HEK293 (cell line): ENCODE results near the gene STEAP3.

ENCODE experiments used
- CTCF ChIA-PET: fragments of 350-600 bp; formaldehyde crosslinking; extraction: SDS; loops from one replicate; lab custom pipeline; 2021; ENCODE audit warnings: antibody characterized with exemption; lab: Yijun Ruan, JAX
- POLR2A ChIA-PET: fragments of 300-600 bp; formaldehyde crosslinking; extraction: SDS; loops from one replicate; lab custom pipeline; 2020; ENCODE audit warnings: antibody characterized with exemption, inconsistent platforms; lab: Yijun Ruan, JAX
- H3K27ac ChIP-seq: fragments of 200-500 bp; sonication (Bioruptor generic); 2 replicates; pipeline ENCODE4 v1.5.1; 2014; ENCODE audit warnings: low read depth, low read length, control low read depth, inconsistent platforms; ENCODE audit errors: extremely low read depth
- H3K36me3 ChIP-seq, 2 experiments: fragments of 200-500 bp in 1 of 2; sonication (Bioruptor generic) in 1 of 2; 1 replicate in 1 of 2; 2 replicates in 1 of 2; pipeline ENCODE4 v1.5.1; 2014 to 2017; ENCODE audit warnings: inconsistent platforms in 2 of 2, low read length in 2 of 2; ENCODE audit not compliant: control insufficient read depth in 2 of 2, insufficient read depth in 1 of 2
- H3K4me1 ChIP-seq: fragments of 200-500 bp; sonication (Bioruptor generic); 2 replicates; pipeline ENCODE4 v1.5.1; 2014; ENCODE audit warnings: mild to moderate bottlenecking, low read length, inconsistent platforms; ENCODE audit not compliant: control insufficient read depth, insufficient read depth
- H3K4me3 ChIP-seq: 2 replicates; pipeline ENCODE4 v1.5.1; 2011; ENCODE audit warnings: low read depth, mild to moderate bottlenecking, control low read depth, low read length, moderate library complexity
- H3K9me3 ChIP-seq: fragments of 200-500 bp; sonication (Bioruptor generic); 2 replicates; pipeline ENCODE4 v1.5.1; 2014; ENCODE audit warnings: low read depth, low read length, inconsistent platforms; ENCODE audit not compliant: control insufficient read depth, insufficient read depth
- MZF1 ChIP-seq: fragments of 450-650 bp; formaldehyde crosslinking; IDR thresholded peaks from 2 replicates; pipeline ENCODE4 v1.5.1; 2017; ENCODE audit warnings: missing biosample characterization, missing genetic modification characterization, borderline replicate concordance
- SCRT1 ChIP-seq: fragments of 450-650 bp; formaldehyde crosslinking; IDR thresholded peaks from 2 replicates; pipeline ENCODE4 v1.5.1; 2016; ENCODE audit warnings: missing biosample characterization, missing genetic modification characterization, borderline replicate concordance
- TRIM28 ChIP-seq: IDR thresholded peaks from 2 replicates; pipeline ENCODE4 v1.6.1; 2011; ENCODE audit warnings: low read length, control low read depth, borderline replicate concordance
- YY2 ChIP-seq: fragments of 450-650 bp; formaldehyde crosslinking; IDR thresholded peaks from 2 replicates; pipeline ENCODE4 v1.5.1; 2016; ENCODE audit warnings: missing biosample characterization, missing genetic modification characterization
- ZBTB20 ChIP-seq: fragments of 450-650 bp; formaldehyde crosslinking; IDR thresholded peaks from 2 replicates; pipeline ENCODE4 v1.5.1; 2016; ENCODE audit warnings: missing biosample characterization, missing genetic modification characterization
- ZFP3 ChIP-seq: fragments of 450-650 bp; formaldehyde crosslinking; IDR thresholded peaks from 2 replicates; pipeline ENCODE4 v1.5.1; 2016; ENCODE audit warnings: low read depth, missing biosample characterization, missing genetic modification characterization
- ZFP41 ChIP-seq: fragments of 450-650 bp; formaldehyde crosslinking; IDR thresholded peaks from 2 replicates; pipeline ENCODE4 v1.5.1; 2016; ENCODE audit warnings: missing biosample characterization, missing genetic modification characterization, borderline replicate concordance
- ZNF114 ChIP-seq: fragments of 450-650 bp; formaldehyde crosslinking; IDR thresholded peaks from 2 replicates; pipeline ENCODE4 v1.5.0; 2017; ENCODE audit warnings: missing biosample characterization, missing genetic modification characterization
- ZNF140 ChIP-seq: fragments of 450-650 bp; formaldehyde crosslinking; IDR thresholded peaks from 2 replicates; pipeline ENCODE4 v1.5.1; 2016; ENCODE audit warnings: missing biosample characterization, missing genetic modification characterization
- ZNF175 ChIP-seq: fragments of 450-650 bp; formaldehyde crosslinking; IDR thresholded peaks from 2 replicates; pipeline ENCODE4 v1.5.1; 2016; ENCODE audit warnings: missing biosample characterization, missing genetic modification characterization
- ZNF19 ChIP-seq: fragments of 450-650 bp; formaldehyde crosslinking; IDR thresholded peaks from 2 replicates; pipeline ENCODE4; 2016; ENCODE audit warnings: missing biosample characterization, missing genetic modification characterization, low read depth
- ZNF341 ChIP-seq: fragments of 450-650 bp; formaldehyde crosslinking; IDR thresholded peaks from 2 replicates; pipeline ENCODE4; 2016; ENCODE audit warnings: low read depth, missing biosample characterization, missing genetic modification characterization
- ZNF530 ChIP-seq: fragments of 450-650 bp; formaldehyde crosslinking; IDR thresholded peaks from 2 replicates; pipeline ENCODE4 v1.5.1; 2016; ENCODE audit warnings: low read depth, missing biosample characterization, missing genetic modification characterization
- ZNF571 ChIP-seq: fragments of 450-650 bp; formaldehyde crosslinking; IDR thresholded peaks from 2 replicates; pipeline ENCODE4 v1.5.0; 2017; ENCODE audit warnings: missing biosample characterization, missing genetic modification characterization
- ZNF707 ChIP-seq: fragments of 450-650 bp; formaldehyde crosslinking; IDR thresholded peaks from 2 replicates; pipeline ENCODE4 v1.5.1; 2016; ENCODE audit warnings: missing biosample characterization, missing genetic modification characterization
- ZNF76 ChIP-seq: fragments of 450-650 bp; formaldehyde crosslinking; IDR thresholded peaks from 2 replicates; pipeline ENCODE4; 2016; ENCODE audit warnings: low read depth, missing biosample characterization, missing genetic modification characterization, borderline replicate concordance
- TF ChIP-seq, protein P1 (sequence below): fragments of 450-650 bp; formaldehyde crosslinking; IDR thresholded peaks from 2 replicates; pipeline ENCODE4 v1.5.1; 2017; ENCODE audit warnings: missing biosample characterization, missing genetic modification characterization
- TF ChIP-seq, protein P2 (sequence below): fragments of 450-650 bp; formaldehyde crosslinking; IDR thresholded peaks from 2 replicates; pipeline ENCODE4 v1.5.1; 2016; ENCODE audit warnings: missing biosample characterization, missing genetic modification characterization
- TF ChIP-seq, protein P3 (sequence below): fragments of 450-650 bp; formaldehyde crosslinking; IDR thresholded peaks from 2 replicates; pipeline ENCODE4 v1.5.1; 2017; ENCODE audit warnings: missing biosample characterization, missing genetic modification characterization
- TF ChIP-seq, protein P4 (sequence below): fragments of 450-650 bp; formaldehyde crosslinking; IDR thresholded peaks from 2 replicates; pipeline ENCODE4 v1.5.1; 2016; ENCODE audit warnings: missing biosample characterization, missing genetic modification characterization

STEAP3 gene

DNA sequence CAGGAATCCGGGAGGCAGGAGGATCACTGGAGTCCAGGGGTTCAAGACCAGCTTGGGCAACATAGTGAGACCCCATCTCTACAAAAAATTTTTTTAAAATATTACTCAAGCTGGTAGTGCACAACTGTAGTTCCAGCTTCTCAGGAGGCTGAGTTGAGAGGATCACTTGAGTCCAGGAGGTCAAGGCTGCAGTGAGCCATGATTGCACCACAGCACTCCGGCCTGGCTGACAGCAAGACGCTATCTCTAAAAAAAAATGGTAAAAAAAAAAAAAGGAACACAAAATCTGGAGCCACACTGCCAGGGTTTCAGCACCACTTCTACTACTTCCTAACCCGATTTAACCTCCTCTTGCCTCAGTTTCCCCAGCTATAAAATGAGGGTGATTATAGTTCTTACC lies 57.0 kb downstream of the STEAP3 start:
- no peaks in the 10 kb centered on the region for H3K4me1 ChIP-seq
- ChIA-PET CTCF (interaction anchor here (0.7 to 1.3 kb wide), 3 partner anchors 10 to 45 kb away, joined by 3 to 4 read pairs (median 4); no protein-coding TSS in a partner anchor), POLR2A (no interaction called here)
- no peak overlapping the region for H3K4me3 ChIP-seq
- TF ChIP-seq, protein P1, sequence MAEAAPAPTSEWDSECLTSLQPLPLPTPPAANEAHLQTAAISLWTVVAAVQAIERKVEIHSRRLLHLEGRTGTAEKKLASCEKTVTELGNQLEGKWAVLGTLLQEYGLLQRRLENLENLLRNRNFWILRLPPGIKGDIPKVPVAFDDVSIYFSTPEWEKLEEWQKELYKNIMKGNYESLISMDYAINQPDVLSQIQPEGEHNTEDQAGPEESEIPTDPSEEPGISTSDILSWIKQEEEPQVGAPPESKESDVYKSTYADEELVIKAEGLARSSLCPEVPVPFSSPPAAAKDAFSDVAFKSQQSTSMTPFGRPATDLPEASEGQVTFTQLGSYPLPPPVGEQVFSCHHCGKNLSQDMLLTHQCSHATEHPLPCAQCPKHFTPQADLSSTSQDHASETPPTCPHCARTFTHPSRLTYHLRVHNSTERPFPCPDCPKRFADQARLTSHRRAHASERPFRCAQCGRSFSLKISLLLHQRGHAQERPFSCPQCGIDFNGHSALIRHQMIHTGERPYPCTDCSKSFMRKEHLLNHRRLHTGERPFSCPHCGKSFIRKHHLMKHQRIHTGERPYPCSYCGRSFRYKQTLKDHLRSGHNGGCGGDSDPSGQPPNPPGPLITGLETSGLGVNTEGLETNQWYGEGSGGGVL (tag by site-specific recombination): no peak
- TF ChIP-seq ZNF571 (tag by site-specific recombination) (no peak), ZFP41 (tag by site-specific recombination) (no peak), ZNF530 (tag by site-specific recombination) (no peak), SCRT1 (tag by site-specific recombination) (no peak), YY2 (tag by site-specific recombination) (no peak), MZF1 (tag by site-specific recombination) (no peak), ZFP3 (tag by site-specific recombination) (no peak), ZNF19 (no peak), ZNF114 (tag by site-specific recombination) (no peak), ZNF76 (tag by site-specific recombination) (no peak), ZNF341 (no peak), ZNF175 (no peak), TRIM28 (no peak), ZNF707 (tag by site-specific recombination) (no peak), ZNF140 (no peak), ZBTB20 (tag by site-specific recombination) (no peak)
- TF ChIP-seq, protein P2, sequence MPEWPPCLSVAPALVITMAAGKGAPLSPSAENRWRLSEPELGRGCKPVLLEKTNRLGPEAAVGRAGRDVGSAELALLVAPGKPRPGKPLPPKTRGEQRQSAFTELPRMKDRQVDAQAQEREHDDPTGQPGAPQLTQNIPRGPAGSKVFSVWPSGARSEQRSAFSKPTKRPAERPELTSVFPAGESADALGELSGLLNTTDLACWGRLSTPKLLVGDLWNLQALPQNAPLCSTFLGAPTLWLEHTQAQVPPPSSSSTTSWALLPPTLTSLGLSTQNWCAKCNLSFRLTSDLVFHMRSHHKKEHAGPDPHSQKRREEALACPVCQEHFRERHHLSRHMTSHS (tag by site-specific recombination): no peak
- TF ChIP-seq, protein P3, sequence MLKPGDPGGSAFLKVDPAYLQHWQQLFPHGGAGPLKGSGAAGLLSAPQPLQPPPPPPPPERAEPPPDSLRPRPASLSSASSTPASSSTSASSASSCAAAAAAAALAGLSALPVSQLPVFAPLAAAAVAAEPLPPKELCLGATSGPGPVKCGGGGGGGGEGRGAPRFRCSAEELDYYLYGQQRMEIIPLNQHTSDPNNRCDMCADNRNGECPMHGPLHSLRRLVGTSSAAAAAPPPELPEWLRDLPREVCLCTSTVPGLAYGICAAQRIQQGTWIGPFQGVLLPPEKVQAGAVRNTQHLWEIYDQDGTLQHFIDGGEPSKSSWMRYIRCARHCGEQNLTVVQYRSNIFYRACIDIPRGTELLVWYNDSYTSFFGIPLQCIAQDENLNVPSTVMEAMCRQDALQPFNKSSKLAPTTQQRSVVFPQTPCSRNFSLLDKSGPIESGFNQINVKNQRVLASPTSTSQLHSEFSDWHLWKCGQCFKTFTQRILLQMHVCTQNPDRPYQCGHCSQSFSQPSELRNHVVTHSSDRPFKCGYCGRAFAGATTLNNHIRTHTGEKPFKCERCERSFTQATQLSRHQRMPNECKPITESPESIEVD (tag by site-specific recombination): no peak
- TF ChIP-seq, protein P4, sequence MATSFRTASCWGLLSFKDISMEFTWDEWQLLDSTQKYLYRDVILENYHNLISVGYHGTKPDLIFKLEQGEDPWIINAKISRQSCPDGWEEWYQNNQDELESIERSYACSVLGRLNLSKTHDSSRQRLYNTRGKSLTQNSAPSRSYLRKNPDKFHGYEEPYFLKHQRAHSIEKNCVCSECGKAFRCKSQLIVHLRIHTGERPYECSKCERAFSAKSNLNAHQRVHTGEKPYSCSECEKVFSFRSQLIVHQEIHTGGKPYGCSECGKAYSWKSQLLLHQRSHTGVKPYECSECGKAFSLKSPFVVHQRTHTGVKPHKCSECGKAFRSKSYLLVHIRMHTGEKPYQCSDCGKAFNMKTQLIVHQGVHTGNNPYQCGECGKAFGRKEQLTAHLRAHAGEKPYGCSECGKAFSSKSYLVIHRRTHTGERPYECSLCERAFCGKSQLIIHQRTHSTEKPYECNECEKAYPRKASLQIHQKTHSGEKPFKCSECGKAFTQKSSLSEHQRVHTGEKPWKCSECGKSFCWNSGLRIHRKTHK: no peak
- no peak overlapping the region for H3K27ac ChIP-seq
- no peaks in the 10 kb centered on the region for H3K9me3 ChIP-seq
- H3K36me3 ChIP-seq: no peaks in the 10 kb centered on the region
